ENCODE data around the gene GLDN.

The GLDN gene

DNA sequence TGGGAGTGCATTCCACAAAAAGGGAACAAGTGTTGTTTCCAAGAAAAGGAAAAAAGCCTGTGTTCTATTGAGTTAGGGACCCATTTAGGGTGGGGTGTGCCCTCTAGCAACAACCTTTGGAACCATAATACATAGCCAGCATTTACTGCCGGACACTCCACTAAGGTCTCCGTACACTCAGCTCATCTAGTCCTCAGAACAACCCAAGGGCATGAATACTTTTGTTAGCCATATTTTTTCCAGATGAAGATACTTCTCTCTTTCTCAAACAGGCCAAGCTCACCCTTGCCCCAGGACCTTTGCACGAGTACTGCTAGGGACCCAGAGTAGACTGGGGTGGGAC lies 46.2 kb downstream of the GLDN start:
- TF ChIP-seq, protein P1, sequence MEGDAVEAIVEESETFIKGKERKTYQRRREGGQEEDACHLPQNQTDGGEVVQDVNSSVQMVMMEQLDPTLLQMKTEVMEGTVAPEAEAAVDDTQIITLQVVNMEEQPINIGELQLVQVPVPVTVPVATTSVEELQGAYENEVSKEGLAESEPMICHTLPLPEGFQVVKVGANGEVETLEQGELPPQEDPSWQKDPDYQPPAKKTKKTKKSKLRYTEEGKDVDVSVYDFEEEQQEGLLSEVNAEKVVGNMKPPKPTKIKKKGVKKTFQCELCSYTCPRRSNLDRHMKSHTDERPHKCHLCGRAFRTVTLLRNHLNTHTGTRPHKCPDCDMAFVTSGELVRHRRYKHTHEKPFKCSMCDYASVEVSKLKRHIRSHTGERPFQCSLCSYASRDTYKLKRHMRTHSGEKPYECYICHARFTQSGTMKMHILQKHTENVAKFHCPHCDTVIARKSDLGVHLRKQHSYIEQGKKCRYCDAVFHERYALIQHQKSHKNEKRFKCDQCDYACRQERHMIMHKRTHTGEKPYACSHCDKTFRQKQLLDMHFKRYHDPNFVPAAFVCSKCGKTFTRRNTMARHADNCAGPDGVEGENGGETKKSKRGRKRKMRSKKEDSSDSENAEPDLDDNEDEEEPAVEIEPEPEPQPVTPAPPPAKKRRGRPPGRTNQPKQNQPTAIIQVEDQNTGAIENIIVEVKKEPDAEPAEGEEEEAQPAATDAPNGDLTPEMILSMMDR (IDR thresholded peaks at IDR 0.05; ENCODE audit: low read depth, low read length) = no peak
- no peak overlapping the region for H3K4me3 ChIP-seq (ENCODE audit: low read depth, low read length)

DNA sequence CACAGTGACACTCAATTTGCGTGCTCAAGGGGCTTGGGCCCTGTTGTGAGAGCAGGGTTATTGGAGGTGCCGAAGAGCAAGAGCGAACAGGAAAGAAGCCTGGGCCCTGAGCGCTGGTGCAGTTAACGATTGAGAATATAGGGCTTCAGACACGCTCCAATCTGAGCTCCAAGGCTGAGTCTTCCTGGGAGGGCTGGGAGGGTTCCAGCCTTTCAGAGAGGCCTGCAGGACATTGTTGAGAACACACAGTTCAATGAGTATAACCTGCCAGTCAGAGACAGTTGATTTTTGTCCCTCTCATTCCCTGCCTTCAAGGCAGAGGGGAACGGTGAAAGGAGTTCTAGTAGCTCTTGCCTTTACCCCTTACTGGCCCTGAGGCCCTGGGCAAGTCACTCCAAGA lies 47.3 kb downstream of the GLDN start:
- TF ChIP-seq, protein P1 (IDR thresholded peaks at IDR 0.05; ENCODE audit: low read depth, low read length) = no peak

DNA sequence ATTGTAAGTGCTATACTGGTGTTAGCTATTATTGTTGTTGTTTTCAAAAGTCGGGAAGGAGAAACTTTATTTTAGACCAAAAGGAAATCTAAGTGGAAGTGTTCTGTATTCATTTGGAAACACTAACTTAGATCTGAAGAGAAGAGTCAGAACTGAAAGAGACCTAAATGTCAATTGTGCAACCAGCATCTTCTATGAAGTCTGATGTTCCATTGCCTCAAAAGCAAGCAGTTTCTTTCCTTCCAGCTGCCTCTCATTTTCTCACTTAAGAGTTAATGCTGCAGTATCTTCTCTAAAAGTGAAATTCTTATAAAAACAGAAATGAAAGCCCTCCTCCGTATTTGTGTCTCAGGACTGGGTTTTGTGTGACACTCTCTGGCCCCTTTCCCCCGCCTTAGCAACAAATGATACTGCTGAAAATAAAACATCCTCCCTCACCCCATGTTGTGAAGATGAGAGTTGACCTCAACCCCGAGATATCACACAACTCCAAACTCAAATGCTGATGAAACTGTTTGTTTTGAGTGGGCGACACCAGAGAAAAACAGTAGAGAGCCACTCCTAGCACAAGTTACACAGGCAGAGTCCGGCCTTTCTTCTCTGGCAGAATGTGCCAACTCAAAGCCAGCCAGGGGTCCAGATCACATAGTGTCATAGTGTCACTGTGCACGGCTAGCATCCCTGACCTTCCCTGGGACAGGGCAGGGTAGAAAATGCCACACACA lies 48.9 kb downstream of the GLDN start:
- TF ChIP-seq, protein P1 (IDR thresholded peaks at IDR 0.05; ENCODE audit: low read depth, low read length) = no peak
- no peak overlapping the region for H3K4me3 ChIP-seq (ENCODE audit: low read depth, low read length)

More for the DNA sequence above, 47.3 kb downstream of the GLDN start:
- H3K4me3 ChIP-seq (ENCODE audit: low read depth, low read length) = no peak overlapping the region

DNA sequence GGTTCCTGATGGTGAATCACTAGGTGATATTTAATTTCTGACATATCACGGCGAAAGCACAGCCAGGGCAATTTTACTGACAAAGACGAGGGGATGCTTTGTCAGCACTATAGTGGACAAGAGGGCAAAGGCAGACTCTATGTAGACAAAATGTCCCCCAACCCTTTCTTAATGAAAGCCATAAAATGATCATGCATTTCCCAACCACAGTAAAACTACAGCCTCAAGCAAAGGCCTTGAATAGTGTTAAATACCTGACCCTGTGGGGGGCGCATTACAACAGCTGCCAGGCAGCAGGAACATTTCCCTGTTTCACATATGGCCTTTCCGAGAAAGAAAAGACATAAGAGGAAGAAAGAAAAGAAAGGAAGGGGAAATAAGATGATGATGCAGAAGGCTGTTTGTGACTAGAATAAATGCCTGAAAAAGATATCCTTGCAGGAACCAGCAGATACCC lies 49.5 kb downstream of the GLDN start:
- H3K4me3 ChIP-seq (ENCODE audit: low read depth, low read length) = no peak overlapping the region
- TF ChIP-seq, protein P1 (IDR thresholded peaks at IDR 0.05; ENCODE audit: low read depth, low read length) = no peak

DNA sequence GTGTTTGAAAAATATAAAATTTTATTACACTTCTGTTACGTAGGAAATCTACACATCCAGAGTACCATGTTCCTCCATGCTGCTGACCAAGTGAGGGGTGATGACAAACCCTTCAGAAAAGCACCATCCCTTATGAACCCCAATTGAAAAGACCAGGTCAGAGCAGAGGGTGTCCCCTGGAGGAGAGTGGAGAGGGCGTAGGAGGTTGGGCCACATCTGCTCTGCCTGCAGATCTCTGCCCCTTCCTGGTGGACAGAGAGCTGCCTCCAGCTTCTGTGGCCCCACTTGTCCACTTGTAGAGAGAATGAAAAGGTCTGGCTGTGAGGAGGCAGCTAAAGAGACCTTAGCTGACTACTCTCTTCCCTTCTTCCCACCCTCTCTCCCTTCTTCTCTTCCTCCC lies 55.5 kb downstream of the GLDN start:
- TF ChIP-seq, protein P1 (IDR thresholded peaks at IDR 0.05; ENCODE audit: low read depth, low read length) = no peak
- no peak overlapping the region for H3K4me3 ChIP-seq (ENCODE audit: low read depth, low read length)

DNA sequence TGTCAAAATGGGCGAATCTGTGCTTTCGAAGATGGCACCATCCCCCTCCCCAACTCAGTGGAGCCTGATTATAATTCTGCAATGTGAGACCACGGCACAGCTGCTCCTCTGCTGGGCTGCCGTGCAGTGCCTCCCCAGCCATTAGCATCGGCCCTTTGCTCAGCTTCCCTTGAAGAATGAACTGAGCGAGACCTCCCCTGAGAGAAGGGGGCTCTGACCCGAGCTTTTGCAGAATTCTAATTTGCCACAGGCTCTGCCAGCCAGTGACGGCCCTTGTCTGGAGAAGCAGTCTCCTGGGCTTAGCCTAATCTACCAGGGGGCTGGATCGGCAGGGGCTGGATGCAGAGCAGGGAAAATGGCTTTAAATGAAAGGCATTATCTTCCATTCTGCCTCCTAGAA lies 57.2 kb downstream of the GLDN start:
- no peak overlapping the region for H3K4me3 ChIP-seq (ENCODE audit: low read depth, low read length)
- TF ChIP-seq, protein P1 (IDR thresholded peaks at IDR 0.05; ENCODE audit: low read depth, low read length) = no peak

DNA sequence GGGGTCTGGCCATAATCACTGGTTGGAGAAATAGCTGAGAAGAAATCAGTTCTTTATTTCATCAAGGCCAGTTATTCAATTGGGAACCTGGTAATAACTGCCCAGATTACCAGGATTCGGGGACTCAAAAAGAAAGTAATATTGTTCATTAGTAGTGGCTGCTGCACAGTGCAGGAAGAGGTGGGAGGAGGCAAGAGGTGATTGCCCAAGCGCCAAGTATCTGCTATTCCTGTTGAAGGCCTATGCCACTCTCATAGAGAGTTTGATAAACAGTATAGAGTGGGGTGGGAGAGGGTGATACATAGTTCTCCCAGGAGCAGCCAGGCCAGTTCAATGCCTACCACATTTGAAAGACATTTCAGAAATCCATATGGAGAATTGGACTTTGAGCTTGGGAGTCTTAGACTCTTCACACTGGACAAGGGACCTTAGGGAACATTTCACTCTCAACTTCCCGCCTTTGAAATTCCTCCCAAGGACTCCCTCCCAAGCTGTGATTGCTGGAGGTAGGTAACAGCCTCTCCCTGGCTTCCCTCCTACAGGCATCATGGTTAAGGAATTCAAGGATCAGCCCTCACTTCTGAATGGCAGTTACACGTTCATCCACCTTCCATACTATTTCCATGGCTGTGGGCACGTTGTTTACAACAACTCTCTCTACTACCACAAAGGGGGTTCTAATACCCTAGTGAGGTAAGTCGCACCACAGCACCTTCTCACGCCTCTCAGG lies 59.8 kb downstream of the GLDN start:
- H3K4me3 ChIP-seq (ENCODE audit: low read depth, low read length) = no peak overlapping the region
- TF ChIP-seq, protein P1 (IDR thresholded peaks at IDR 0.05; ENCODE audit: low read depth, low read length) = no peak
